ENCODE data around the gene LRATD1. TPM values are rescaled to one million over a fixed set of nuclear protein-coding genes. Genes with fewer than 3 reads are reported as not detected.

The LRATD1 gene
- polyA plus RNA-seq, 1 donor from 2014 or later, result 81.4 TPM

- Histone ChIP-seq H3K27ac (ENCODE audit: low read length) (no peak overlapping the region), H2AFZ (ENCODE audit: low read depth, low read length) (no peak overlapping the region), H3K36me3 (ENCODE audit: insufficient read depth, low read length) (no peaks in the 10 kb centered on the region), H3K4me2 (ENCODE audit: low read length) (no peak overlapping the region), H3K79me2 (replicated peaks; ENCODE audit: insufficient read depth, low read length) (no peaks in the 10 kb centered on the region), H3K9me3 (ENCODE audit: low read length) (no peaks in the 10 kb centered on the region), H3K9ac (ENCODE audit: low read length) (no peak overlapping the region), H3K9me2 (ENCODE audit: insufficient read depth, low read length) (no peaks in the 10 kb centered on the region), H3K27me3 (ENCODE audit: insufficient read depth, low read depth, low read length) (no peaks in the 10 kb centered on the region), H3K4me3 (ENCODE audit: low read length) (no peak overlapping the region), H3F3A (ENCODE audit: insufficient read depth, low read length, poor library complexity, severe bottlenecking) (no peaks in the 10 kb centered on the region), H4K20me1 (ENCODE audit: insufficient read depth) (no peaks in the 10 kb centered on the region)
- TF ChIP-seq TAF1 (IDR thresholded peaks at IDR 0.05; ENCODE audit: low read depth) (no peak), POLR2AphosphoS5 (IDR thresholded peaks at IDR 0.05) (no peak), EZH2 (IDR thresholded peaks at IDR 0.05; ENCODE audit: borderline replicate concordance, insufficient read depth, low read length, poor library complexity, severe bottlenecking) (no peak), SMC3 (conservative IDR thresholded peaks at IDR 0.05; ENCODE audit: poor library complexity) (no peak), MXI1 (conservative IDR thresholded peaks at IDR 0.05; ENCODE audit: poor library complexity, severe bottlenecking) (no peak), CTCF (IDR thresholded peaks at IDR 0.05; ENCODE audit: poor library complexity, severe bottlenecking) (no peak), EP300 (conservative IDR thresholded peaks at IDR 0.05; ENCODE audit: poor library complexity, severe bottlenecking) (no peak), RAD21 (conservative IDR thresholded peaks at IDR 0.05) (no peak), REST (IDR thresholded peaks at IDR 0.05; ENCODE audit: borderline replicate concordance) (no peak)
Measured at GRCh38 chr2:14583802-14584201, 48.7 kb upstream of the LRATD1 start.

- H4K20me1 ChIP-seq (ENCODE audit: insufficient read depth), result no peaks in the 10 kb centered on the region
- no peaks in the 10 kb centered on the region for H3K9me3 ChIP-seq (ENCODE audit: low read length)
- no peak overlapping the region for H3K27ac ChIP-seq (ENCODE audit: low read length)
- H3K79me2 ChIP-seq (replicated peaks; ENCODE audit: insufficient read depth, low read length), result no peaks in the 10 kb centered on the region
- H3K9me2 ChIP-seq (ENCODE audit: insufficient read depth, low read length), result no peaks in the 10 kb centered on the region
- H3K27me3 ChIP-seq (ENCODE audit: insufficient read depth, low read depth, low read length), result no peaks in the 10 kb centered on the region
- H3K9ac ChIP-seq (ENCODE audit: low read length), result no peak overlapping the region
- H3K4me2 ChIP-seq (ENCODE audit: low read length), result no peak overlapping the region
- H3F3A ChIP-seq (ENCODE audit: insufficient read depth, low read length, poor library complexity, severe bottlenecking), result no peaks in the 10 kb centered on the region
- H2AFZ ChIP-seq (ENCODE audit: low read depth, low read length), result no peak overlapping the region
- no peaks in the 10 kb centered on the region for H3K36me3 ChIP-seq (ENCODE audit: insufficient read depth, low read length)
- no peak overlapping the region for H3K4me3 ChIP-seq (ENCODE audit: low read length)
- TF ChIP-seq EP300 (conservative IDR thresholded peaks at IDR 0.05; ENCODE audit: poor library complexity, severe bottlenecking) (no peak), EZH2 (IDR thresholded peaks at IDR 0.05; ENCODE audit: borderline replicate concordance, insufficient read depth, low read length, poor library complexity, severe bottlenecking) (no peak), SMC3 (conservative IDR thresholded peaks at IDR 0.05; ENCODE audit: poor library complexity) (no peak), CTCF (IDR thresholded peaks at IDR 0.05; ENCODE audit: poor library complexity, severe bottlenecking) (no peak), REST (IDR thresholded peaks at IDR 0.05; ENCODE audit: borderline replicate concordance) (no peak)
Measured at GRCh38 chr2:14587119-14587518, 45.4 kb upstream of the LRATD1 start.

All from neural cell (in vitro differentiated cells).